Mesodermal cell (in vitro differentiated cells): Measurements from ENCODE around the gene RBM10. TPM values are rescaled to one million over a fixed set of nuclear protein-coding genes. Genes with fewer than 3 reads are reported as not detected.
"Not testable (repeated sequence)": the region's sequence is repeated elsewhere in the genome, so short reads cannot be mapped to it uniquely, and the experiment has no call there.

Source experiments
- H3K27ac ChIP-seq: 2 replicates; pipeline ENCODE4 v1.7.0; 2013; ENCODE audit warnings: mild to moderate bottlenecking, low read depth, low read length, moderate library complexity; ENCODE audit not compliant: severe bottlenecking
- H3K36me3 ChIP-seq: 2 replicates; pipeline ENCODE4 v1.7.1; 2013; ENCODE audit warnings: mild to moderate bottlenecking, low read length, moderate library complexity; ENCODE audit not compliant: control insufficient read depth, insufficient read depth
- H3K4me1 ChIP-seq: one replicate; pipeline ENCODE4 v1.7.1; 2013; ENCODE audit warnings: mild to moderate bottlenecking, low read length; ENCODE audit not compliant: insufficient read depth, control insufficient read depth, poor library complexity, severe bottlenecking
- H3K4me3 ChIP-seq: 2 replicates; pipeline ENCODE4 v1.7.0; 2013; ENCODE audit warnings: low read length, control low read depth, mild to moderate bottlenecking; ENCODE audit not compliant: insufficient read depth, poor library complexity, severe bottlenecking; ENCODE audit errors: extremely low read depth
- H3K9me3 ChIP-seq: 2 replicates; pipeline ENCODE4 v1.7.1; 2013; ENCODE audit warnings: mild to moderate bottlenecking, low read length, moderate library complexity; ENCODE audit not compliant: control insufficient read depth
- WGBS, 2 experiments: methylation state at CpG; one replicate each; pipeline ENCODE4 v1.1.5; 2013; ENCODE audit warnings: missing lambda C conversion rate in 2 of 2; ENCODE audit not compliant: insufficient coverage in 2 of 2; 5-methylcytosine and 5-hydroxymethylcytosine counted together
- polyA plus RNA-seq, 2 experiments: library from polyadenylated mRNA; stranded (reverse); fragments of 50-300 nt; gene quantifications; one replicate each; pipeline ENCODE4 v1.2.3, GENCODE V29; 2013

Gene RBM10, protein sequence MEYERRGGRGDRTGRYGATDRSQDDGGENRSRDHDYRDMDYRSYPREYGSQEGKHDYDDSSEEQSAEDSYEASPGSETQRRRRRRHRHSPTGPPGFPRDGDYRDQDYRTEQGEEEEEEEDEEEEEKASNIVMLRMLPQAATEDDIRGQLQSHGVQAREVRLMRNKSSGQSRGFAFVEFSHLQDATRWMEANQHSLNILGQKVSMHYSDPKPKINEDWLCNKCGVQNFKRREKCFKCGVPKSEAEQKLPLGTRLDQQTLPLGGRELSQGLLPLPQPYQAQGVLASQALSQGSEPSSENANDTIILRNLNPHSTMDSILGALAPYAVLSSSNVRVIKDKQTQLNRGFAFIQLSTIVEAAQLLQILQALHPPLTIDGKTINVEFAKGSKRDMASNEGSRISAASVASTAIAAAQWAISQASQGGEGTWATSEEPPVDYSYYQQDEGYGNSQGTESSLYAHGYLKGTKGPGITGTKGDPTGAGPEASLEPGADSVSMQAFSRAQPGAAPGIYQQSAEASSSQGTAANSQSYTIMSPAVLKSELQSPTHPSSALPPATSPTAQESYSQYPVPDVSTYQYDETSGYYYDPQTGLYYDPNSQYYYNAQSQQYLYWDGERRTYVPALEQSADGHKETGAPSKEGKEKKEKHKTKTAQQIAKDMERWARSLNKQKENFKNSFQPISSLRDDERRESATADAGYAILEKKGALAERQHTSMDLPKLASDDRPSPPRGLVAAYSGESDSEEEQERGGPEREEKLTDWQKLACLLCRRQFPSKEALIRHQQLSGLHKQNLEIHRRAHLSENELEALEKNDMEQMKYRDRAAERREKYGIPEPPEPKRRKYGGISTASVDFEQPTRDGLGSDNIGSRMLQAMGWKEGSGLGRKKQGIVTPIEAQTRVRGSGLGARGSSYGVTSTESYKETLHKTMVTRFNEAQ
- 54.0 TPM for polyA plus RNA-seq (2013, experiment 1 of 2)
- 44.6 TPM for polyA plus RNA-seq (2013, experiment 2 of 2)

DNA sequence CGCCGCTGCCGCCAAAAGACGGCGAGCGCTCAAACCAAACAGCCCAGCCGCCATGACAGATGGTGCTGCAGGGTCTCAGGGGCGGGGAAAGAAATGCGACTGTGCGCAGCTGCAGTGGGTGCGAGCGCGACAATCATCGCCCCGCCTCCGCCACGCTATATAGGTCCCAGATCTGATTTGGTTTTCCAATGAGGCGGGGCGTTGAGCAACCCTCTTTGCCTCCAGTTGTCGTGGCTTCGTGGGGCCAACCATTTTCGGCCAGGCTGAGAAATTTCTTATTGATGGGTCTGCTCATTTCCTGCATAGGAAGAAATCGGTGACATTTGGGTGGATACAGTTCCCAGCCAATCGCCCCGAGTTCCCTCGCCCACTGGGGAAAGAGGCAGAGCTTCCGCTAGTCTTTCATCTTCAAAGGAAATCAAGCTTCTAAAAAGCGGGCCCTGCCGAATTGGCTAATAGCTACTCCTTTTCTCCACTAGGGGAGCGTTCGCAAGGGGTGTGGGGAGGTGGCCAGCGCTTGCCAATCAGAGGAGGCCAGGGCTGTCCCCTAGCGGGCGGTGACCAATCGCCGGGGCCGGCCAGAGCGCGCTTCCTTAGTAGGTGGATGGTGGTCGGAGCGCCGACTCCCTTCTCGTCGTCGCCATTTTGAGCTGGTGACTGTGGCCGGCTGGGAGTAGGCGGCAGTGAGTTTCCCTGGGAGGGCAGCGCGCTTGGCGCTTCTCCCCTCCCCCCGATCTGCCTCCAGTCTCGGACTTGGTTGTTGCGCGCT lies at the start of gene RBM10, which contains the start of gene NDUFB11:
Gene RBM10, plus strand, starts transcription at position 596 of the 769 bp plus-strand sequence. CDS start 2,261 bp downstream, outside the sequence.
Gene NDUFB11, minus strand, starts transcription at position 77 of the 769 bp plus-strand sequence. Its CDS starts 23 bp downstream, at position 54.
- Histone ChIP-seq H3K27ac (peak within 1 kb of the TSS; percentile 95), H3K4me3 (peak within 1 kb of the TSS; percentile 60), H3K9me3 (no peaks in the 10 kb centered on the region), H3K36me3 (peaks cover 23% of the 10 kb centered on the region), H3K4me1 (no peaks in the 10 kb centered on the region)
- 0% methylated on average over 10 to 23 of the region's 54 CpGs for WGBS, 2 experiments

DNA sequence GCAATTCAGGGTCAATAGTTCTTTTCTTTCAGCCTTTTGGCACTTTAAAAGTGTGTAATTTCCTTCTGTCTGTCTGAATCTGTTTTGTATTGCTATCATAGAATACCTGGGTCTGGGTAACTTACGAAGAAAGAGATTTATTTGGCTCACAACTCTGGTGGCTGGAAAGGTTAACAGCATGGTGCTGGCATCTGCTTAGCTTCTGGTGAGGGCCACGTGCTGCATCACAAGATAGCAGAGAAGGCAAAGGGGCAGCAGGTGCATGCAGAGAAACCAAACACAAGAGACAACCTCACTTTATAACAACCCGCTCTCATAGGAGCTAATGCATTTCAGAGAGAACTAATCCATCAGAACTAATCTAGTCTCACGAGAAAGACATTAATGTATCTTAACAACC lies 48.0 kb upstream of the RBM10 start:
- Histone ChIP-seq H3K4me1 (no peaks in the 10 kb centered on the region), H3K9me3 (no peaks in the 10 kb centered on the region), H3K27ac (no peak overlapping the region), H3K4me3 (no peak overlapping the region), H3K36me3 (no peaks in the 10 kb centered on the region)
- WGBS, 2 experiments = no CpG with 5 or more reads among the region's 4 CpGs

DNA sequence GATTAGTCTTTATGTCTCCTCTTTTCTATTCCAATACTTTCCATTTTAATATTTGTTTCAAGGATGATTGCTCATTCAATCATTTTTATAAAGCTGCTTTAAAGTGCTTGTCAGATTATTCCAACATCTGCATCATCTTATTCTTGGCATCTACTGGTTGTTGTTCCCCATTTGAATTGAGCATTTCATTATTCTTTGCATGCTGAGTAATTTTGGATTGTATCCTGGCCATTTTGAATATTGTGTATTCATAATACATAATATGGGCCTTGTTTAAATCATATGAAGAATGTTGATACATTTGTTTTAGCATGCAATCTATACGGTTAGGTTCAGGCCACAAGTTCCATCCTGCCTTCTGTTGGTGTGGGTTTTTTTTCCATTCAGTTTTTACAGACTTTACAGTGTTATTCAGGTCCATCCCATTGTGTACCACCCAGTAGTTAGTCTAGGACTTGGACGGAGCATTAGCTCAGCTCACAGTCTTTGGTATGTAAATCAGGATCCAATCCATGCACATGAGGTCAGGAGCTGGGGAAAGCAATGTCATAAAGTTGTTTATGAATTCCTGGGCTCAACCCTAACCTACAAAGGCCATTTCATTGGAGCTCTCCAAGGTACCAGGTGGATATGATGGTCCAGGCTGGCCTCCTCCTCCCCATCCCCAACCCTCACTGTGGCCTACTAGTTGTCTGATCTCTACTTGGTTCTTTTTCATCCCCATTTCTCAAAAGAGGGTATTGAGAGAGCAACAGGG lies 46.5 kb upstream of the RBM10 start:
- Histone ChIP-seq H3K4me3 (no peak overlapping the region), H3K9me3 (no peaks in the 10 kb centered on the region), H3K27ac (no peak overlapping the region), H3K36me3 (no peaks in the 10 kb centered on the region), H3K4me1 (no peaks in the 10 kb centered on the region)
- 80% methylated on average over 1 of the region's 2 CpGs; no CpG with 5 or more reads in 1 of the 2 experiments for WGBS, 2 experiments

DNA sequence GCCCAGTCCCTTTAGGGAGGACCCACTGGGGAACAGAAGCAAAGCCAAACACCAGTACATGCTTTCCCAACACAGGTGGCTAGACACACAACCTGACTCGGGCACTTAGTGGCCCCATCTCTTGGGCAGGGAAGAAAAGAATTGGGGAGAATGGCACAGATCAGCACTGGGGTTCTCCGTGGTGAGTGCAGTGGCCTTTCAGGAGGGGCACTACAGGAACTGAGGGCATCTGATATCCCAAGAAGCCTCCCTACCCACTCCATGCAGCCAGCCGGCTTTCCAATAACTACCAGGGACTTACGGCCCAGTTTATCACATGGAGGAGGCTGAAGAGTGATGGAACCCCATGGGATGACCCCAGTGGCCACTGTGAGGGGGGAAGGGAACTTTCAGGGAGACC lies 43.8 kb upstream of the RBM10 start:
- Histone ChIP-seq H3K27ac (no peak overlapping the region), H3K9me3 (no peaks in the 10 kb centered on the region), H3K36me3 (no peaks in the 10 kb centered on the region), H3K4me3 (no peak overlapping the region), H3K4me1 (no peaks in the 10 kb centered on the region)
- no CpG with 5 or more reads among the region's 4 CpGs for WGBS, 2 experiments

DNA sequence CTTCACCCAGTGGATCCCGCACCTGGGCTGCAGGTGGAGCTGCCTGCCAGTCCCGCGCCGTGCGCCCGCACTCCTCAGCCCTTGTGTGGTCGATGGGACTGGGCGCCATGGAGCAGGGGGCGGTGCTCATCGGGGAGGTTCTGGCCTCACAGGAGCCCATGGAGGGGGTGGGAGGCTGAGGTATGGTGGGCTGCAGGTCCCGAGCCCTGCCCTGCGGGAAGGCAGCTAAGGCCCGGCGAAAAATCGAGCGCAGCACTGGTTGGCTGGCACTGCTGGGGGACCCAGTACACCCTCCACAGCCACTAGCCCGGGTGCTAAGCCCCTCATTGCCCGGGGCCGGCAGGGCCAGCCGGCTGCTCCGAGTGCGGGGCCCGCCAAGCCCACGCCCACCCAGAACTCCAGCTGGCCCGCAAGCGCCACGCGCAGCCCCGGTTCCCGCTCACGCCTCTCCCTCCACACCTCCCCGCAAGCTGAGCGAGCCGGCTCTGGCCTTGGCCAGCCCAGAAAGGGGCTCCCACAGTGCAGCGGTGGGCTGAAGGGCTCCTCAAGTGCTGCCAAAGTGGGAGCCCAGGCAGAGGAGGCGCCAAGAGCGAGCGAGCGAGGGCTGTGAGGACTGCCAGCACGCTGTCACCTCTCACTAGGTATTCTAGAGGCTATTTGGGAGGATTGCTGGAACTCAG lies 33.9 kb upstream of the RBM10 start:
- H3K9me3 ChIP-seq, H3K27ac ChIP-seq, H3K36me3 ChIP-seq, H3K4me1 ChIP-seq, H3K4me3 ChIP-seq: not testable (repeated sequence)
- 83% methylated on average over 1 of the region's 40 CpGs; no CpG with 5 or more reads in 1 of the 2 experiments for WGBS, 2 experiments

DNA sequence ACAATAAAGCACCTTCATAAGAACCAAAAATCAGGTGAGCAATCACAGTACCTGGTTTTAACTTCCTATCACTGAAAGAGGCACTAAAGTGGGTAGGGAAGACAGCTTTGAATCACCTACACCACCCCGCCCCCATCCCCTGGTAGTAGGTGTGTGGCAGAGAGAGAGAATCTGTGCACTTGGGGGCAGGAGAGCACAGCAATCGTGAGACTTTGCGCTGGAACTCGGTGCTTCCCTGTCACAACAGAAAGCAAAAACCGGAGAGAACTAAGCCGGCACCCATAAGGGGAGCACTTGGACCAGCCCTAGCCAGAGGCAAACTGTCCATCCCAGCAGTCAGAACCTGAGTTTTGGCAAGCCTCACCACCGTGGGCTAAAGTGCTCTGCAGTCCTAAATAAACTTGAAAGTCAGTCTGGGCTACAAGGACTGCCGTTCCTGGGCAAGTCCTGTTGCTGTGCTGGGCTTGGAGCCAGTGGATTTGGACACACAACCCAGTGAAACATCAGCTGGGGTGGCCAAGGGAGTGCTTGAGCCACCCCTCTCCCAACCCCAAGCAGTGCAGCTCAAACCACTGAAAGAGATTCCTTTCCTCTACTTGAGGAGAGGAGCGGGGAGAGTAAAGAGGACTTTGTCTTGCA lies 32.6 kb upstream of the RBM10 start:
- no peaks in the 10 kb centered on the region for H3K9me3 ChIP-seq
- H3K4me3 ChIP-seq = no peak overlapping the region
- no peak overlapping the region for H3K27ac ChIP-seq
- no peaks in the 10 kb centered on the region for H3K36me3 ChIP-seq
- 39 to 60% methylated on average over 2 to 3 of the region's 9 CpGs for WGBS, 2 experiments
- H3K4me1 ChIP-seq = no peaks in the 10 kb centered on the region

DNA sequence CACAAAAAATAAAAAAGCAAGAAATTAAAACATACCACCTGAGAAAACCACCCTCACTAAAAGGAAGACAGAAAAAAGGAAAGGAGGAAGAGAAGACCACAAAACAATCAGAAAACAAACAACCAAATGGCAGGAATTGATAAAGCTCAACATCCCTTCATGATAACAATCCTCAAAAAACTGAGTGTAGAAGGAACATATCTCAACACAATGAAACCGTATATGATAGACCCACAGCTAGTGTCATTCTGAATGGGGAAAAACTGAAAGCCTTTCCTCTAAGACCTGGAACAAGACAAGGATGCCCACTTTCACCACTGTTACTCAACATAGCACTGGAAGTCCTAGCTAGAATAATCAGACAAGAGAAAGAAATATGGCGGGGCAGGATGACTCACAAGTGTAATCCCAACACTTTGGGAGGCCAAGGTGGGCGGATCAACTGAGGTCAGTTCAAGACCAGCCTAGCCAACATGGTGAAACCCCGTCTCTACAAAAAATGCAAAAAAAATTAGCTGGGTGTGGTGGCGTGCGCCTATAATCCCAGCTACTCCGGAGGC lies 28.4 kb upstream of the RBM10 start:
- H3K4me3 ChIP-seq, H3K36me3 ChIP-seq, H3K4me1 ChIP-seq, H3K27ac ChIP-seq, H3K9me3 ChIP-seq: not testable (repeated sequence)
- WGBS, 2 experiments = 86 to 97% methylated on average over 4 to 5 of the region's 7 CpGs

DNA sequence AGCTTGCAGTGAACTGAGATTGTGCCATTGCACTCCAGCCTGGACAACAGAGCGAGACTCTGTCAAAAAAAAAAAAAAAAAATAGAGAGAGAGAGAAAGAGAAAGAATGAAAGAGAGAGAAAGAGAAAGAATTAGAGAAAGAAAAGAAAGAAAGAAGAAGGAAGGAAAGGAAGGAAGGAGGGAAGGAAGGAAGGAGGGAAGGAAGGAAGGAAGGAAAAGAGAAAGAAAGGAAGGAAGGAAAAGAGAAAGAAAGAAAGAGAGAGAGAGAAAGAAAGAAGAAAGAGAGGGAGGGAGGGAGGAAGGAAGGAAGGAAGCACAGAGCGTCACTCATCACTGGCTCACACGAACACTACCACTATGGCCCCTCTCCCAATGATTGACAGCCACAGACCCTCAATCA lies 20.6 kb upstream of the RBM10 start:
- H3K36me3 ChIP-seq, H3K27ac ChIP-seq, H3K4me1 ChIP-seq, H3K4me3 ChIP-seq, H3K9me3 ChIP-seq: not testable (repeated sequence)
- no CpG with 5 or more reads among the region's 3 CpGs for WGBS, 2 experiments
